GM23338 (cell line): Measurements from ENCODE around the gene TMEM63B. TPM values are rescaled to one million over a fixed set of nuclear protein-coding genes. Genes with fewer than 3 reads are reported as not detected.

ENCODE experiments used
- ATAC-seq: fragments of 200-7000 bp; cut with Tn5 transposase; 3 replicates; pipeline ENCODE4 v1.9.1; 2020
- DNase-seq: peaks from one replicate; pipeline ENCODE4 v3.0.0-alpha.2; 2015; ENCODE audit warnings: low spot score
- H2AFZ ChIP-seq: fragments of 200-600 bp; sonication (generic); 2 replicates; pipeline ENCODE4 v1.8.0; 2016; ENCODE audit warnings: antibody characterized with exemption, mild to moderate bottlenecking, moderate library complexity
- H3F3A ChIP-seq: fragments of 200-600 bp; sonication (generic); replicated peaks from 2 replicates; pipeline ENCODE4 v1.8.0; 2017; ENCODE audit warnings: antibody characterized with exemption, mixed run types, low read depth
- H3K27ac ChIP-seq: fragments of 200-600 bp; sonication (generic); 2 replicates; pipeline ENCODE4 v1.6.1; 2016; ENCODE audit warnings: low read depth
- H3K27me3 ChIP-seq: fragments of 200-600 bp; sonication (generic); 2 replicates; pipeline ENCODE4 v1.8.0; 2016; ENCODE audit warnings: mild to moderate bottlenecking, mixed run types, moderate library complexity; ENCODE audit not compliant: insufficient read depth
- H3K36me3 ChIP-seq: fragments of 200-600 bp; sonication (generic); 2 replicates; pipeline ENCODE4 v1.8.0; 2016; ENCODE audit warnings: mild to moderate bottlenecking; ENCODE audit not compliant: insufficient read depth
- H3K4me1 ChIP-seq: fragments of 200-600 bp; sonication (generic); 2 replicates; pipeline ENCODE4 v1.8.0; 2016; ENCODE audit warnings: mild to moderate bottlenecking, moderate library complexity; ENCODE audit not compliant: insufficient read depth
- H3K4me2 ChIP-seq: fragments of 200-600 bp; sonication (generic); 2 replicates; pipeline ENCODE4 v1.7.1; 2017; ENCODE audit warnings: mixed run types
- H3K4me3 ChIP-seq: fragments of 200-600 bp; sonication (generic); 2 replicates; pipeline ENCODE4 v1.6.1; 2016; ENCODE audit warnings: mixed run types
- H3K79me2 ChIP-seq: fragments of 200-600 bp; sonication (generic); replicated peaks from 2 replicates; pipeline ENCODE4 v1.8.0; 2017; ENCODE audit warnings: mild to moderate bottlenecking; ENCODE audit not compliant: insufficient read depth
- H3K9me2 ChIP-seq: fragments of 200-600 bp; sonication (generic); 2 replicates; pipeline ENCODE4 v1.8.0; 2017; ENCODE audit not compliant: insufficient read depth
- H4K20me1 ChIP-seq: fragments of 200-600 bp; sonication (generic); replicated peaks from 2 replicates; pipeline ENCODE4 v1.8.0; 2017; ENCODE audit warnings: mild to moderate bottlenecking; ENCODE audit not compliant: insufficient read depth
- H3K27ac Mint-ChIP-seq: 2 replicates; pipeline ENCODE4 v1.8.0; 2020; ENCODE audit warnings: inconsistent platforms, mild to moderate bottlenecking, moderate library complexity, mixed read lengths
- H3K27me3 Mint-ChIP-seq: 3 replicates; pipeline ENCODE4 v1.8.0; 2022; ENCODE audit warnings: low read depth, mild to moderate bottlenecking, moderate library complexity, mixed read lengths, inconsistent platforms; ENCODE audit not compliant: insufficient read depth, poor library complexity
- H3K36me3 Mint-ChIP-seq: 3 replicates; pipeline ENCODE4 v1.8.0; 2021; ENCODE audit warnings: low read depth, mild to moderate bottlenecking, inconsistent platforms, moderate library complexity, mixed read lengths
- H3K4me1 Mint-ChIP-seq: 3 replicates; pipeline ENCODE4 v1.8.0; 2020; ENCODE audit warnings: mild to moderate bottlenecking, inconsistent platforms, mixed read lengths
- H3K4me3 Mint-ChIP-seq: 3 replicates; pipeline ENCODE4 v1.8.0; 2021; ENCODE audit warnings: moderate library complexity, mild to moderate bottlenecking, inconsistent platforms, mixed read lengths
- H3K9me3 Mint-ChIP-seq: 3 replicates; pipeline ENCODE4 v1.8.0; 2020; ENCODE audit warnings: moderate library complexity, mild to moderate bottlenecking, inconsistent platforms, mixed read lengths
- ETS1 ChIP-seq: IDR thresholded peaks from 2 replicates; pipeline ENCODE4 v1.6.1; 2016; ENCODE audit warnings: antibody characterized with exemption
- NANOG ChIP-seq: IDR thresholded peaks from 2 replicates; pipeline ENCODE4 v1.6.1; 2016; ENCODE audit warnings: antibody characterized with exemption, borderline replicate concordance
- ZNF462 ChIP-seq: fragments of 250-450 bp; sonication (Bioruptor Pico); IDR thresholded peaks from 2 replicates; pipeline ENCODE4 v1.5.0; 2020; ENCODE audit warnings: mild to moderate bottlenecking, moderate library complexity
- polyA plus RNA-seq: library from polyadenylated mRNA; unstranded; fragments of >200 nt; fragmentation: Nextera tagmentation; extraction: Ambion mirVana; gene quantifications from 2 replicates; pipeline ENCODE4 v1.2.1, GENCODE V29; 2016
- total RNA-seq: library from RNA; depleted of rRNA; stranded (reverse); fragments of >200 nt; shearing (Covaris generic); gene quantifications from 2 replicates; pipeline ENCODE4 v1.2.3, GENCODE V29; 2014

The TMEM63B gene
- total and polyA plus RNA-seq, 2 experiments from 2014 or later, result 10.1 to 36.0 TPM

- TF ChIP-seq ZNF462 (CRISPR knock-in tag), result no peak
These were observed 915 bp downstream of the TMEM63B start (continued) for GRCh38 chr6:44128020-44128917.

DNA sequence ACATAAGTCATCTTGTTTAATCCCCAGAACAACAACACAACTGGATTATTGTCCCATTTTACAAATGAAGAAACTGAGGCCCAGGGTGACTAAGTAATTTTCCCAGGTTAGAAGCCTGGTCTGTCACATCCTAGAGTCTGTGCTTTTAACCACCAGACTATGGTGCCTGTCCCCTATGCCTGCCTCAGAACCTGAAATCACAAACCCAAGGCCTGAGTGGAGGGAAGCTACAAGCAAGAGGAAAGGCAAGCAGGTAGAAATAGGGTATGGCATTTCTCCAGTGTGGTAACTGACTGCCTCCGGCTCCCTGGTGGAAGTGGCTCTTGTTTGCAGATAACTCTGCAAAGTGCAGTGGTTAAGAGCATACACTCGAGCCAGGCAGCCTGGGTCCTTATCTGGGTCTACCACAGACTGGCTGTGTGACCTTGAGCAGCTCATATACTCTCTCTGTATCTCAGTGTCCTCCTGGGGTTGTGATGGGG is 2.5 kb downstream of the TMEM63B start:
- Histone ChIP-seq H3K4me1 (peaks cover 44% of the 10 kb centered on the region), H3K27me3 (no peaks in the 10 kb centered on the region), H4K20me1 (peaks cover 30% of the 10 kb centered on the region), H2AFZ (no peak overlapping the region), H3K9me2 (no peaks in the 10 kb centered on the region), H3K4me3 (no peak overlapping the region), H3K79me2 (peaks cover 46% of the 10 kb centered on the region), H3F3A (0 out of 2 replicates have a peak, but pooled peaks cover 12% of the 10 kb centered on the region), H3K27ac (no peak overlapping the region), H3K4me2 (no peak overlapping the region), H3K36me3 (no peaks in the 10 kb centered on the region)
- ATAC-seq (no peak), DNase-seq (no peak)
- peaks cover 50% of the 10 kb centered on the region for H3K4me1 Mint-ChIP-seq
- peak overlapping the region; percentile 51; the same call in 1 of the 3 replicates for H3K4me3 Mint-ChIP-seq
- peaks cover 26% of the 10 kb centered on the region for H3K27me3 Mint-ChIP-seq
- no peak overlapping the region for H3K27ac Mint-ChIP-seq
- no peak for TF ChIP-seq ETS1
- TF ChIP-seq NANOG, result no peak
- peaks cover 4% of the 10 kb centered on the region; the same call in 2 of the 3 replicates for H3K36me3 Mint-ChIP-seq
- H3K9me3 Mint-ChIP-seq, result no peaks in the 10 kb centered on the region; the same call in 2 of the 3 replicates
